GM12892 (cell line): ENCODE results near the gene GPX4.

ENCODE experiments used
- POLR2A ChIP-seq: IDR thresholded peaks from 2 replicates; pipeline ENCODE4 v1.6.1; 2011; ENCODE audit warnings: low read depth, low read length, control low read depth
- POLR2AphosphoS5 ChIP-seq: IDR thresholded peaks from 2 replicates; pipeline ENCODE4 v1.6.1; 2011; ENCODE audit warnings: low read depth, low read length, control low read depth
- TAF1 ChIP-seq: IDR thresholded peaks from 2 replicates; pipeline ENCODE4 v1.6.1; 2011; ENCODE audit warnings: low read depth, mild to moderate bottlenecking, control low read depth, low read length, borderline replicate concordance

- TF ChIP-seq POLR2A (no peak), POLR2AphosphoS5 (no peak), TAF1 (no peak)
Observed at GRCh38 chr19:1151037-1151724, 47.4 kb downstream of the GPX4 start.
